ENCODE data around the gene PRKCH.

GRCh38 chr14:61543946-61544345 is 222.6 kb downstream of the PRKCH start:
- TF ChIP-seq EZH2 (IDR thresholded peaks at IDR 0.05; ENCODE audit: borderline replicate concordance, insufficient read depth, low read length, poor library complexity, severe bottlenecking) (no peak), EP300 (conservative IDR thresholded peaks at IDR 0.05; ENCODE audit: poor library complexity, severe bottlenecking) (no peak)
- TF ChIP-seq, protein P1, sequence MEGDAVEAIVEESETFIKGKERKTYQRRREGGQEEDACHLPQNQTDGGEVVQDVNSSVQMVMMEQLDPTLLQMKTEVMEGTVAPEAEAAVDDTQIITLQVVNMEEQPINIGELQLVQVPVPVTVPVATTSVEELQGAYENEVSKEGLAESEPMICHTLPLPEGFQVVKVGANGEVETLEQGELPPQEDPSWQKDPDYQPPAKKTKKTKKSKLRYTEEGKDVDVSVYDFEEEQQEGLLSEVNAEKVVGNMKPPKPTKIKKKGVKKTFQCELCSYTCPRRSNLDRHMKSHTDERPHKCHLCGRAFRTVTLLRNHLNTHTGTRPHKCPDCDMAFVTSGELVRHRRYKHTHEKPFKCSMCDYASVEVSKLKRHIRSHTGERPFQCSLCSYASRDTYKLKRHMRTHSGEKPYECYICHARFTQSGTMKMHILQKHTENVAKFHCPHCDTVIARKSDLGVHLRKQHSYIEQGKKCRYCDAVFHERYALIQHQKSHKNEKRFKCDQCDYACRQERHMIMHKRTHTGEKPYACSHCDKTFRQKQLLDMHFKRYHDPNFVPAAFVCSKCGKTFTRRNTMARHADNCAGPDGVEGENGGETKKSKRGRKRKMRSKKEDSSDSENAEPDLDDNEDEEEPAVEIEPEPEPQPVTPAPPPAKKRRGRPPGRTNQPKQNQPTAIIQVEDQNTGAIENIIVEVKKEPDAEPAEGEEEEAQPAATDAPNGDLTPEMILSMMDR (IDR thresholded peaks at IDR 0.05; ENCODE audit: poor library complexity, severe bottlenecking) = no peak
